GM18909 (cell line): ENCODE data around the gene RIPOR1.

ENCODE experiments used
- ATAC-seq: cut with Tn5 transposase; IDR thresholded peaks from one replicate; pipeline ENCODE4 v1.9.1; 2021; ENCODE audit warnings: mild to moderate bottlenecking; ENCODE audit not compliant: unreplicated experiment, poor library complexity

Gene RIPOR1

DNA sequence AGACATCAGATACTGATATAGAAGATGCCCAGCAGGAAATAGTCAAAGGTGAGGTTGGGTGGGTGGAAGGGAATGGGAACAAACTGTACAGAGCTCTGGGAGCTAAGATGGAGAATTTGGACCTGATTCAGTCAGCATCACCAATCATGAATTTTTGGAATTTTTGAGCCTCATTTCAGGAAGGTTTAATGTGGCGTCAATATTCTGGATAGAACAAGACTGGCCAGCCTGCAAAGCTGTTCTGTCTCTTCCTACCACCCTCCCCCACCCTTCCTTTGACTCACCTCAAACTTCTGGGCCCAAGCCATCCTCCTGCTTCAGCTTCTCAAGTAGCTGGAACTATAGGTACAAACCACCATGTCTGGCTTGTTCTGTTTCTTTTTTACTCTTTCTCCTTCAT lies 66.3 kb downstream of the RIPOR1 start:
- no peak for ATAC-seq
